Stimulated activated CD8-positive, alpha-beta memory T cell treated with anti-CD3 and anti-CD28 coated beads, Interleukin-2, amount 100 ng/mL, for 1 hour (primary cell): ENCODE data around the gene CAPZA2.
"Not testable (repeated sequence)": the region's sequence is repeated elsewhere in the genome, so short reads cannot be mapped to it uniquely, and the experiment has no call there.

ENCODE experiments used
- DNase-seq, 2 donors: peaks; one replicate each; pipeline ENCODE4 v3.0.0-alpha.2; 2020; ENCODE audit warnings: low read depth in 2 of 2

Gene CAPZA2

GRCh38 chr7:116953906-116954838 lies 91.8 kb downstream of the CAPZA2 start:
- peak; percentile 7 to 12 for DNase-seq

DNA sequence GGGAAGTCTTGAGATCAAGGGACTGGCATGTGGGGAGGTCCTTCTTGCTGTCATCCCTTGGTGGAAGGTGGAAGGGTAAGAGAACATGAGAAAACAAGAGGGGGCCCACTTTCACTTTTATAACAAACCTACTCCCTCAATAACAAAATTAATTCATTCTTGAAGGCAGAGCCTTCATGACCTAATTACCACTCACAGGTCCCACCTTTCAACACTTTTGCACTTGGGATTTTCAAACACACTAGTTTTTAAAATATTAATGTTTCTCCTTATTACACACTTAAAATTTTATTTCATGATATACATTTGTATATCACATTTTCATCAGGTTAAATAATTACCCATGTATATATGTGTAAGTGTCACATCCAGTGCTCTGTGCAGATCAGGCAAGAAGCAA lies 93.0 kb downstream of the CAPZA2 start:
- DNase-seq, result no peak

DNA sequence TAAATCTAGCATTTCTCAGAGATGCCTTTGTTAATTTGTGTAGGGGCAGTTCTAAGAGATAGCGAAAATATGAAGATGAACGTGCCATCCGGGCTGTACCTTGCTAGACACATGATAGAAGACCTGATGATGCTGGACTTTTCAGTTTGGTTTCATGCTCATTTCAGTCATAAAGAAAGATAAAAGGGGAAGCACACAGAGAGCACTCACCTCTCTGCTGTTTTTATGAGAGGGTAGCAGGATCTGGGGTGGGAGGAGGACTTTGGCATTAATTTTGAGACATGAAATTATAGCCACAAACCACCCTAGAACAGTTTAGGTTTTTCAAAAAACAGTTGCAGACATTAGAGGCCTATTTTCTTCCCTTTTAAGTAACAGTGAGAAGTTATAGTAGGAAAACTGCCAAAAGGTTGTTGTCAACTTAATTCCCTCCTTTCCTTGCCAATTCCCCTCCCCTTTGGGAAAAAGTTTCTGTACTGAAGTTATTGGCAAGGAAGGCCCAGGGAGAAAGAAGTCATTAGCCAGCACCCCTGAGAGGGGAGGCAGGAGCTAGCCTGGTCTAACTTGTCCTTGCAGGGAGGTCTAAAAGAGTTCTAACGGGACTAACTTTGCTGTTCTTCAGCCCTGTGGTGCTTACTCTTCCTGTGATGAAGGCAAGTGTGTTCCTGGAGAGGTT lies 93.6 kb downstream of the CAPZA2 start:
- no peak for DNase-seq

GRCh38 chr7:116956477-116956804 lies 94.1 kb downstream of the CAPZA2 start:
- no peak for DNase-seq

DNA sequence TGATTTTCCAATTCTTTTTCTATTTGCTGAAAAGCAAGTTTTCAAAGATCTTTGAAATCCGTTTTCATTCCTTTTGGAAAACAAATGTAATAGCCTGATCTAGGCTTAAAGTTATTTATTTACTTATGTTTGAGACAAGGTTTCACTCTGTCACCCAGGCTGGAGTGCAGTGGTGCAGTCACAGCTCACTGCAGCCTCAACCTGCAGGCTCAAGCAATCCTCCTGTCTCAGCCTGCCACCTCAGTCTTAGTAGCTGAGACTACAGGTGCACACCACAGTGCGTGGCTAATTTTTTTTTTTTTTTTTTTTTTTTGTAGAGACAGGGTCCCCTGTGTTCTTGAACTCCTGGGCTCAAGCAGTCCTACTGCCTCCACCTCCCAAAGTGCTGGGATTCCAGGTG lies 95.5 kb downstream of the CAPZA2 start:
- no peak for DNase-seq

DNA sequence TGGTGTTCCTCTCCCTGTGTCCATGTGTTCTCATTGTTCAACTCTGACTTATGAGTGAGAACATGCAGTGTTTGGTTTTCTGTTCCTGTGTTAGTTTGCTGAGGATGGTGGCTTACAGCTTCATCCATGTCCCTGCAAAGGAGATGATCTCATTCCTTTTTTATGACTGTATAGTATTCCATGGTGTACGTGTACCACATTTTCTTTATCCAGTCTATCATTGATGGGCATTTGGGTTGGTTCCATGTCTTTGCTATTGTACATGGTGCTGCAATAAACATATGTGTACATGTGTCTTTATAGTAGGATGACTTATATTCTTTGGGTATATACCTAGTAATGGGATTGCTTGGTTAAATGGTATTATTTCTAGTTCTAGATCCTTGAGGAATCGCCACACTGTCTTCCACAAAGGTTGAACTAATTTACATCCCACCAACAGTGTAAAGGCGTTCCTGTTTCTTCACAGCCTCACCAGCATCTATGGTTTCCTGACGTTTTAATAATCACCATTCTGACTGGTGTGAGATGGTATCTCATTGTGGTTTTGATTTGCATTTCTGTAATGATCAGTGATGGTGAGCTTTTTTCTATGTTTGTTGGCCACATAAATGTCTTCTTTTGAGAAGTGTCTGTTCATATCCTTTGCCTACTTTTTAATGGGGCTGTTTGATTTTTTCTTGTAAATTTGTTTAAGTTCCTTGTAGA lies 99.7 kb downstream of the CAPZA2 start:
- not testable (repeated sequence) for DNase-seq

GRCh38 chr7:116963234-116963633 lies 100.8 kb downstream of the CAPZA2 start:
- DNase-seq, result no peak

- no peak for DNase-seq
These were observed 104.2 kb downstream of the CAPZA2 start for GRCh38 chr7:116966601-116967000.

DNA sequence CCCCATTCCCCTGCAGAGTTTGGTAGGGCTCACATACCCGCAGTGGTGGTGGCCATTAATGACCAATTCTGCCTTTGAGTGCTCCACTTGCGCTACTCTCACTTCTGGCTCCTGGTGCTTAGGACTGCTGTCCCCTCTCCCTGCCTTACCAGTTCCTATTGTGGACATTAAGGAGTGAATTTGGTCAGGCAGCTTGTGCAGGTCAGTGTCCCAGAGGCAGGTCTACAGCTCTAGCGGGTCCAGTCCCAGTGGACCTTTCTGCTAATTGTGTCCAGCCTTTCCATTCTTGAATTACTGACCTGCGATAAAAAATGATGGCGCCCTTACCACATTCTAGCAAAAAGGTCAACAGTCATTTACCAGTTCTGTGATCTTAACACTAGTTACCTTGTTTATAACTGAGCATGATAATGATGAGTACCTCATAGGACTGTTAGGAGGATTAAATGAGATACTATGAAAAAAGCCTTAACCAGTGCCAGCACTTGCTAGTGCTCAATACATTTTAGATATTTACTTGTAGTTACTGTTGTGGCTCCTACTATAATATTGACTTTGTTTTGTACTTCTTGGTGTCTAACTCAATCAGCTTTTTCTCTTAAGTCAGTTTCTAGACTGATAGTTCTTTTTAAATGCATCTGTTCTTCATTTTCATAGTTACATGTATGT lies 105.0 kb downstream of the CAPZA2 start:
- no peak for DNase-seq

GRCh38 chr7:116967983-116968382 lies 105.6 kb downstream of the CAPZA2 start:
- DNase-seq, result no peak

GRCh38 chr7:116968631-116969030 lies 106.2 kb downstream of the CAPZA2 start:
- DNase-seq, result no peak

- DNase-seq, result no peak
These were observed 107.0 kb downstream of the CAPZA2 start for GRCh38 chr7:116969371-116969902.

- DNase-seq, result no peak
These were observed 108.0 kb downstream of the CAPZA2 start for GRCh38 chr7:116970238-116970910.

GRCh38 chr7:116971153-116971552 lies 108.8 kb downstream of the CAPZA2 start:
- DNase-seq, result not testable (repeated sequence)
